ENCODE data around the gene MED13.
"Not testable (repeated sequence)": the region's sequence is repeated elsewhere in the genome, so short reads cannot be mapped to it uniquely, and the experiment has no call there.

Gene MED13

DNA sequence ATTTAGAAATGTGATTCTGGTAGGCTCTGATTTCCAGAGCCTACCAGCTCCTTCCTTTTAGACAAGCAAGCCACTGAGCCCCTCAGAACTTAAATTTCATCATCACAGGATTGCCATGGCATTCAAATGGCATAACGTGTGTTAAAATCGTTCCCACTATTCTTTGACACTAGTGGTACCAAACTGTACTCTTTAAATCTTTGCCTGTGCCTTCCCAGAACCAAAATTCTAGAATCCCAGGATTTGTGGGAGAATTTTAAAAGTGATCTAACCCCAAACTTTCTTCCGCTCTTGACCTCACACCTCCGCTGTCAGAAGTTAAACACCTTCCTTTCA lies 137.0 kb downstream of the MED13 start:
- H3K4me3 ChIP-seq (ENCODE audit: low read depth, low read length), result peak overlapping the region; percentile 93
- TF ChIP-seq, protein P1, sequence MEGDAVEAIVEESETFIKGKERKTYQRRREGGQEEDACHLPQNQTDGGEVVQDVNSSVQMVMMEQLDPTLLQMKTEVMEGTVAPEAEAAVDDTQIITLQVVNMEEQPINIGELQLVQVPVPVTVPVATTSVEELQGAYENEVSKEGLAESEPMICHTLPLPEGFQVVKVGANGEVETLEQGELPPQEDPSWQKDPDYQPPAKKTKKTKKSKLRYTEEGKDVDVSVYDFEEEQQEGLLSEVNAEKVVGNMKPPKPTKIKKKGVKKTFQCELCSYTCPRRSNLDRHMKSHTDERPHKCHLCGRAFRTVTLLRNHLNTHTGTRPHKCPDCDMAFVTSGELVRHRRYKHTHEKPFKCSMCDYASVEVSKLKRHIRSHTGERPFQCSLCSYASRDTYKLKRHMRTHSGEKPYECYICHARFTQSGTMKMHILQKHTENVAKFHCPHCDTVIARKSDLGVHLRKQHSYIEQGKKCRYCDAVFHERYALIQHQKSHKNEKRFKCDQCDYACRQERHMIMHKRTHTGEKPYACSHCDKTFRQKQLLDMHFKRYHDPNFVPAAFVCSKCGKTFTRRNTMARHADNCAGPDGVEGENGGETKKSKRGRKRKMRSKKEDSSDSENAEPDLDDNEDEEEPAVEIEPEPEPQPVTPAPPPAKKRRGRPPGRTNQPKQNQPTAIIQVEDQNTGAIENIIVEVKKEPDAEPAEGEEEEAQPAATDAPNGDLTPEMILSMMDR (IDR thresholded peaks at IDR 0.05; ENCODE audit: control insufficient read depth, extremely low read depth, insufficient read depth), result no peak
- no peak for DNase-seq (ENCODE audit: low read depth)

DNA sequence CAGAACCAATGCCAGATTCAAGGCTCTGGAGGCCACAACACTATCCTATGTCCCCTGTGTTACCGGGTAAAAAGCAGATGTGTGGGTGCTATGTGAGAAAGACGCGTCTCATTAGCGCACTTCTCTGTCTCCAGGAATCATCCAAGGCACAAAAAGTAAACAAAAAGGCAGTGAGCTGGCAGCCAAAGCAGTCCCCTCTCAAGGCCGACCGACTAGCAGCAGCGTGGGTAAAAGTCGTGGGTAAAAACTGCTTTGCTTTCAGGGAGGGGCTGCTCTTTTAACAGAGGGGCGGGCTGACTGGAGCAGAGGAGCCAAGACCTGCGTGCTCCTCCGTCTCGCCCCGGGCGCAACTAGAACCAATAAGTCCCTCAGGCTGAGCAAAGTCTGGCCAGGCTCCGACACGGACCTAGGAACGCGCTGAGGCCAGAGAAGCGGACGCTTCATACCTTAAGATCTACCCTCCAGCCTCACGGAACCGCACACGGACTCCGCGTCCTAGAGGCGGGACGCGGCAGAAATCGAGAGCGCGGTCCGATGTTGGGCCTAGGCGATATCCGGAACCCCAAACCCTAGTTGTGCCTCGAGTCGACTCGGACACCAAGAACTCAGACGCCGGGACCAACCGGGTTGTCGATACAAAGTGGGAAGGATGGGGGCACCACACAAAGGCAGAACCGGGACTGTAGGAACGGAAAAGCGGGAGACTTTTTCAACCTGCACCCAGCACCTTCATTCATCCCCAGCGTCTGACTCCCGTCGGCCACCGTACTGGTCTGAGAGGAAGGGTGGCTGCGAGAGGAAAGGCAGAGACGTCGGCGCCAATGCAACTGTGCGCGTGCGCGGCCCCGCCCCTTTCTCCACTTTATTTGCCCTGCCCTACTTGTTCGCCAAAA lies 137.6 kb downstream of the MED13 start, which contains the start of gene INTS2:
Gene INTS2, minus strand, starts transcription at position 775 of the 893 bp plus-strand sequence. CDS start 1,338 bp downstream, outside the sequence.
- peak; percentile 84 for DNase-seq (ENCODE audit: low read depth)
- TF ChIP-seq, protein P1 (IDR thresholded peaks at IDR 0.05; ENCODE audit: control insufficient read depth, extremely low read depth, insufficient read depth), result no peak
- peak within 1 kb of the TSS; percentile 93 for H3K4me3 ChIP-seq (ENCODE audit: low read depth, low read length)

DNA sequence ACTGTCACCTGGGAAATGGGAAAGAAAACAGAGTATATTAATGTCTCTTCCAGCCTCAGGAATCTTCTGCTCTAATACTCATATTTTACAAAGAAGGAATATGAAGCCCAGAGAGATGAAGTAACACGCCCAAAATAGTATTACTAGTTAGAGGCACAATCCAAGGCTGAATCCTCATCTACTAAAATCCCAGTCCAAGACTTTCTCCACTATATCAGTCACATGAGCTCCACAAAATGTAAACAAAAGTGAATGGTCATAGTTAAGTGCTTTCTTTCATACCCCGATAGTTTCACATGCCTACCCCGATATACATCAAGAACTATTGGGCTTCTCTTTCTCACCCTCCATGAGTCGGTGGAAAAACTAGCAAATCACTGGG lies 138.3 kb downstream of the MED13 start:
- no peak for DNase-seq (ENCODE audit: low read depth)
- TF ChIP-seq, protein P1 (IDR thresholded peaks at IDR 0.05; ENCODE audit: control insufficient read depth, extremely low read depth, insufficient read depth), result no peak

DNA sequence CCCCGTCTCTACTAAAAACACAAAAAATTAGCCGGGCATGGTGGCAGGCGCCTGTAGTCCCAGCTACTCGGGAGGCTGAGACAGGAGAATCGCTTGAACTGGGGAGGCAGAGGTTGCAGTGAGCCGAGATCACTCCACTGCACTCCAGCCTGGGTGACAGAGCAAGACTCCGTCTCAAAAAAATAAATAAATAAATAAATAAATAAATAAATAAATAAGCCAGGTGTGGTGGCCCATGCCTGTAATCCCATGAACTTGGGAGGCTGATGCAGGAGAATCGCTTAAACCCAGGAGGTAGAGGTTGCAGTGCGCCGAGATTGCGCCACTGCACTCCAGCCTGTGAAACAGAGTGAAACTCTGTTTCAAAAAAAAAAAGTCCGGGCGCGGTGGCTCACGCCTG lies 149.9 kb downstream of the MED13 start:
- DNase-seq (ENCODE audit: low read depth), result not testable (repeated sequence)

More for the DNA sequence above, 138.3 kb downstream of the MED13 start:
- H3K4me3 ChIP-seq (ENCODE audit: low read depth, low read length), result peak overlapping the region; percentile 93

DNA sequence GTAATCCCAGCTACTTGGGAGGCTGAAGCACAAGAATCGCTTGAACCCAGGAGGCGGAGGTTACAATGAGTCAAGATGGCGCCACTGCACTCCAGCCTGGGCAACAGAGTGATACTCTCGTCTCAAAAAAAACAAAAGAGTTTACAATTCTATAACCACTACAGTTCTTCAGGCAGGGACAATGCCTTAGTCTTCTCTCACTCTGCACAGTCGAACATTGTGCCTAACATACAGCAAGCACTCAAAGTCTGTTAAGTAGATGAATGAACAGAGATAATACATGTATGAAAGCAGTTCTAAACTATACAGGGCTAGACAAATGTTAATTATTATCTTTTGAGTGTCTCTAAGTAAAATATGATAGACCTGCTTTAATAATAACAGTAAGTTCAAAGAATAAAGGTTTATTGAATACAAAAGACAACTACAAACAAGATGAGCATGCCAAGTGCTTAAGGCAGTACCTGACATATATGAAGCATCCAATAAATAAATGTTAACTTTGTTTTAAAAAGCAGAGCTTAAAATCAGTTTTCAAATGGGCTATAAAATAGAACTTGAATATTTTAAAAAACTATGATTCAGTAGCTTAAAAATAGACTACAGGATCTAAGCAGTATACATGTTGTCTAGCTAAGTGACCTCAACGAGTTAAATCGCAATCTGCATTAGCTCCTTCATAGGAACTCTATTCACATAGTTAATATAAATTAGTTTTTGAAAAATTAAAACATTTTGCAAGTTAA lies 156.6 kb downstream of the MED13 start:
- TF ChIP-seq, protein P1 (IDR thresholded peaks at IDR 0.05; ENCODE audit: control insufficient read depth, extremely low read depth, insufficient read depth), result no peak
- no peak for DNase-seq (ENCODE audit: low read depth)
- no peak overlapping the region for H3K4me3 ChIP-seq (ENCODE audit: low read depth, low read length)

More for the DNA sequence above, 149.9 kb downstream of the MED13 start:
- H3K4me3 ChIP-seq (ENCODE audit: low read depth, low read length), result not testable (repeated sequence)

DNA sequence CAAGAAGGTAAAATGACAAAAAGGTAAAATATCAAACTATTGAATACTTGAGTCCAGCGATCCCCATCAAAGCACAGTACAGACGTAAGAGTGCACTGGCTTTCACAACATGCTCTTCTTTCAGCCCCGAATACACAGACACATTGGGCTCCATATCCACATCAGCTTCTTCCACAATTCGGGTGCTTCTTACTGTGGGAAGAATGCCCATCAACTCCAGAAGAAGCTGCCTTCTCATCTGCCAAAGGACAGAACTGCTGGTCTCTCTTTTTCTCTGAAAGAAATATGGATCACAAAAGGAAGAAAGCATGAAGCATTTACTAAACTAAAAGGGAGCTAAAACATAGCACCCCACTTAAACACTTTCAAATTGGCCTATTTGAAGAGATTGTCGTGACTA lies 157.7 kb downstream of the MED13 start:
- no peak overlapping the region for H3K4me3 ChIP-seq (ENCODE audit: low read depth, low read length)
- TF ChIP-seq, protein P1 (IDR thresholded peaks at IDR 0.05; ENCODE audit: control insufficient read depth, extremely low read depth, insufficient read depth), result no peak
- DNase-seq (ENCODE audit: low read depth), result no peak

DNA sequence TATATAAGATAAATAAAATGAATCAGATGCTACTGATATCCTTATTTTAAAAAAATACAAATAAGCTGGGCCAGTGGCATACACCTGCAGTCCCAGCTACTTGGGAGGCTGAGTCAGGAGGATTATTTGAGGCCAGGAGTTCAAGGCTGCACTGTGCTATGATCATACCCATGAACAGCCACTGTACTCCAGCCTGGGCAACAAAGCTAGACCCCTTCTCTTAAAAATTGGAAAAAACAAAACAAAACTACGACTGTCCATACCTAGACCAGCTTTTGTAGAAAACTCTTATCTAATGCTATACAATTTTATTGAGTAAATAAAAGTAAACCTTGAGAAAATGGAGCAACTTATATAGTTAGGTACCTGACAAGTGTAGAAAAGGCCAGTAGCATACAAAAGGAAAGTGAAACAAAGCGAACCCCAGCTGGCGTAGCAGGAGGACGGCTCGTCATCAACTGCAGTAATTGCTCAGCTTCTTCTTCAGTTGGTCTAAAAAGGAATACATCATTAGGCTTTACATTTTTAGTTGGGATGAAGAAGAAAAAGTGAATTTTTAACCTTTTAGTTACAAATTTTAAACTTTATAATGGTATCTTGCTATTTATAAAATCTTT lies 160.9 kb downstream of the MED13 start:
- no peak overlapping the region for H3K4me3 ChIP-seq (ENCODE audit: low read depth, low read length)
- TF ChIP-seq, protein P1 (IDR thresholded peaks at IDR 0.05; ENCODE audit: control insufficient read depth, extremely low read depth, insufficient read depth), result no peak
- DNase-seq (ENCODE audit: low read depth), result no peak
